Large intestine (tissue), 3 donors: ENCODE data around the gene ARHGAP42. TPM values are rescaled to one million over a fixed set of nuclear protein-coding genes. Genes with fewer than 3 reads are reported as not detected.

ENCODE experiments used
- DNase-seq, 2 donors: peaks; one replicate each; pipeline versions ENCODE4 v3.0.0 to v3.0.0-alpha.2; 2013
- H3K27ac ChIP-seq: one replicate; pipeline ENCODE4 v1.5.1; 2013; ENCODE audit warnings: low read length
- H3K27me3 ChIP-seq: 2 replicates; pipeline ENCODE4 v1.6.1; 2013; ENCODE audit warnings: low read length; ENCODE audit not compliant: control insufficient read depth, insufficient read depth
- H3K36me3 ChIP-seq: 2 replicates; pipeline ENCODE4 v1.6.1; 2013; ENCODE audit warnings: low read length; ENCODE audit not compliant: control insufficient read depth, insufficient read depth
- H3K4me1 ChIP-seq: one replicate; pipeline ENCODE4 v1.6.1; 2013; ENCODE audit warnings: low read length; ENCODE audit not compliant: control insufficient read depth, insufficient read depth
- H3K4me3 ChIP-seq: one replicate; pipeline ENCODE4 v1.5.1; 2013; ENCODE audit warnings: low read length
- H3K9me3 ChIP-seq: one replicate; pipeline ENCODE4 v1.6.1; 2013; ENCODE audit warnings: mild to moderate bottlenecking, low read depth, low read length, moderate library complexity; ENCODE audit not compliant: control insufficient read depth
- WGBS: methylation state at CpG from one replicate; pipeline ENCODE4 v1.1.5; 2013; ENCODE audit warnings: low lambda C conversion rate; ENCODE audit not compliant: insufficient coverage; 5-methylcytosine and 5-hydroxymethylcytosine counted together
- polyA plus RNA-seq: library from polyadenylated mRNA; unstranded; fragments of 120-200 nt; gene quantifications from one replicate; pipeline ENCODE4 v1.2.1, GENCODE V29; 2013

Gene ARHGAP42
- polyA plus RNA-seq, 1 donor: 18.2 TPM

DNA sequence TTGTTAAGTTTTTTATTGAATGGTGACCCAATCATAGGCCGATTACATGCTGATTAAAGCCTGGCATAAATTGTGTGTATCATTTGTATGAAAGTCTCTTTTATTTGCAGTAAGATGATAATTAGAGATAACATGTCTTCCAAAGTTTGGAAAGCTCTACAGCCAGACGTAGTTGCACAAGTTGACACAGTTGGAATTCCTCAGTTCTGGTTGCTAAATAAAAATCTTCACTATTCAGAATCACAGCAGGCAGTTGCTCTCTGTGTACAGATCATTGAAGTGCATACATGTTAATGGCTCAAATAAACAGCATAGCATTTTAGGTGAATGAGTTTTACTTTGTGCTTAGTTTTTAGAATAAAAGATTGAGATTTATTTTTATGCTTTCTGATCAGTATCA is 69.5 kb downstream of the ARHGAP42 start:
- 14% methylated on average over 1 of the region's 2 CpGs for WGBS
- H3K9me3 ChIP-seq: no peaks in the 10 kb centered on the region
- no peak for DNase-seq
- H3K4me1 ChIP-seq: peaks cover 18% of the 10 kb centered on the region
- H3K27ac ChIP-seq: no peak overlapping the region
- H3K36me3 ChIP-seq: no peaks in the 10 kb centered on the region
- H3K27me3 ChIP-seq: no peaks in the 10 kb centered on the region
- no peak overlapping the region for H3K4me3 ChIP-seq

- H3K27ac ChIP-seq: no peak overlapping the region
Observed at GRCh38 chr11:100757646-100758045, 70.6 kb downstream of the ARHGAP42 start.

DNA sequence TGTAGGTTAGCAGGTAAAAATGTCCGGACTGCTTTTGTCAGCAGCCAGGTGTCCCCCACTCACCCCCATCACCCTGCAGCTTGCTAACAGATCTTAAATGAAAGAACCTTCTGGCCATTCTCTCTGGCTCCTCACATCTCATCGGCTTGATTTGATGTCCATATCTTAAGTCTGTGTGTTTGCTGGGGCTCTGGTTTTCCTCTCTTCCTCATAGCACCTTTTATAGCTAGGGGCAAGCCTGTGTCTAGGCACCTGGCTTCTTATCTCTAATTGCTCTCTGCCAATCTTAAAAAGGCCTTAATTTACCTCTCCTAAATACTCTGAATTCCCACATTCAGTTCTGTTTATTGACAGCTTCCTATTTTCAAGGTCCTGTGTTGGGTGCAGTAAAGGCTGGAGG is 72.0 kb downstream of the ARHGAP42 start:
- Histone ChIP-seq H3K4me1 (peaks cover 10% of the 10 kb centered on the region), H3K36me3 (no peaks in the 10 kb centered on the region), H3K27me3 (no peaks in the 10 kb centered on the region), H3K27ac (no peak overlapping the region), H3K9me3 (no peaks in the 10 kb centered on the region), H3K4me3 (no peak overlapping the region)
- no CpG with 5 or more reads among the region's 2 CpGs for WGBS
- no peak for DNase-seq

More at GRCh38 chr11:100757646-100758045, 70.6 kb downstream of the ARHGAP42 start:
- WGBS: no CpG with 5 or more reads among the region's 1 CpG
- Histone ChIP-seq H3K4me1 (peaks cover 18% of the 10 kb centered on the region), H3K9me3 (no peaks in the 10 kb centered on the region), H3K36me3 (no peaks in the 10 kb centered on the region), H3K4me3 (no peak overlapping the region), H3K27me3 (no peaks in the 10 kb centered on the region)
- DNase-seq: no peak

- H3K36me3 ChIP-seq: no peaks in the 10 kb centered on the region
- H3K27ac ChIP-seq: no peak overlapping the region
- no peak for DNase-seq
- no peaks in the 10 kb centered on the region for H3K27me3 ChIP-seq
- no peaks in the 10 kb centered on the region for H3K9me3 ChIP-seq
- peaks cover 10% of the 10 kb centered on the region for H3K4me1 ChIP-seq
- no peak overlapping the region for H3K4me3 ChIP-seq
- WGBS: no CpG with 5 or more reads among the region's 3 CpGs
Observed at GRCh38 chr11:100759856-100760255, 72.8 kb downstream of the ARHGAP42 start.

- H3K27me3 ChIP-seq: no peaks in the 10 kb centered on the region
- H3K4me1 ChIP-seq: peaks cover 10% of the 10 kb centered on the region
- H3K27ac ChIP-seq: no peak overlapping the region
- no peak overlapping the region for H3K4me3 ChIP-seq
- no peaks in the 10 kb centered on the region for H3K9me3 ChIP-seq
- H3K36me3 ChIP-seq: no peaks in the 10 kb centered on the region
- peak in 1 of 2 donors; percentile 49 for DNase-seq
Observed at GRCh38 chr11:100760744-100761143, 73.7 kb downstream of the ARHGAP42 start.

DNA sequence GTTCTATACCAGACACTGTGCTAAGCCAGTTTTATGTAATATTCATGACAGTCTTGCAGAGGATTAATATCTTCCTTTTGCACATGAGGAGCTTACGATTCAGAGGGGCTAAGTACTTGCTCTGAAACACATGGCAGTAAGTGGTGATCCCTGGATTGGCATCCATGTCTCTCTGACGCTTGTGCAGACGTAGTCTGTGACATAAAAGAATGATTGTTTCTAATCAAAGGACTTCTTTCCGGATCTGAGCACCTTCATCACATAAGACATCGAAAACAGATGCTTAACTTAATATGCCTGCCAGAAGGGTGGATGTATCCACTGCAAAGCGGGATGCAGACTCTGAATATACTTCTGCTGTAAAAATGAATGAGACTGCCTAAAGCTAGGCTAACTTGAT is 74.8 kb downstream of the ARHGAP42 start:
- H3K9me3 ChIP-seq: no peaks in the 10 kb centered on the region
- no CpG with 5 or more reads among the region's 6 CpGs for WGBS

GRCh38 chr11:100766764-100767163 is 79.7 kb downstream of the ARHGAP42 start:
- Histone ChIP-seq H3K9me3 (no peaks in the 10 kb centered on the region), H3K4me3 (no peak overlapping the region), H3K4me1 (peaks cover 2% of the 10 kb centered on the region), H3K27me3 (no peaks in the 10 kb centered on the region), H3K36me3 (no peaks in the 10 kb centered on the region), H3K27ac (no peak overlapping the region)
- no peak for DNase-seq
- no CpG with 5 or more reads among the region's 2 CpGs for WGBS

More for the DNA sequence above, 74.8 kb downstream of the ARHGAP42 start:
- no peak for DNase-seq
- Histone ChIP-seq H3K36me3 (no peaks in the 10 kb centered on the region), H3K27ac (no peak overlapping the region), H3K4me1 (peaks cover 10% of the 10 kb centered on the region), H3K4me3 (no peak overlapping the region), H3K27me3 (no peaks in the 10 kb centered on the region)

- Histone ChIP-seq H3K4me1 (peaks cover 4% of the 10 kb centered on the region), H3K27me3 (no peaks in the 10 kb centered on the region), H3K36me3 (peaks cover 2% of the 10 kb centered on the region), H3K27ac (no peak overlapping the region), H3K9me3 (no peaks in the 10 kb centered on the region), H3K4me3 (no peak overlapping the region)
- no peak for DNase-seq
- WGBS: no CpG with 5 or more reads among the region's 1 CpG
Observed at GRCh38 chr11:100769165-100769564, 82.1 kb downstream of the ARHGAP42 start.

DNA sequence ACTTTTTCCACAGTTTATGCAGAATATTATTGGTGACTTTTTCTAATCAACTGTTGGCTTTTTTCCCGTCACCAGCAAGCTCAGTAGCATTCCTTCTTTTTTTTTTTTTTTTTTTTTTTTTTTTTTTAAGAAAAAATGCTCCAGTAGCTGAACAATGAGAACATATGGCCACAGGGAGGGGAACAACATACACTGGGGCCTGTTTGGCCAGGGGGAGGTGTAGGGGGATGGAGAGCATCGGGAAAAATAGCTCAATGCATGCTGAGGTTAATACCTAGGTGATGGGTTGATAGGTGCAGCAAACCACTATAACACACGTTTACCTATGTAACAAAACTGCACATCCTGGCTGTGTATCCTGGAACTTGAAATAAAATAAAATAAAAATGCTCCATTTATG is 82.5 kb downstream of the ARHGAP42 start:
- no peak for DNase-seq
- H3K27me3 ChIP-seq: no peaks in the 10 kb centered on the region
- H3K4me3 ChIP-seq: no peak overlapping the region
- H3K9me3 ChIP-seq: no peaks in the 10 kb centered on the region
- peaks cover 8% of the 10 kb centered on the region for H3K4me1 ChIP-seq
- peaks cover 2% of the 10 kb centered on the region for H3K36me3 ChIP-seq
- no peak overlapping the region for H3K27ac ChIP-seq
- WGBS: no CpG with 5 or more reads among the region's 3 CpGs

GRCh38 chr11:100774132-100774531 is 87.0 kb downstream of the ARHGAP42 start:
- Histone ChIP-seq H3K27ac (peak overlapping the region; percentile 92), H3K9me3 (no peaks in the 10 kb centered on the region), H3K4me3 (no peak overlapping the region), H3K36me3 (peaks cover 2% of the 10 kb centered on the region), H3K27me3 (no peaks in the 10 kb centered on the region), H3K4me1 (peaks cover 28% of the 10 kb centered on the region)
- WGBS: no CpG with 5 or more reads among the region's 7 CpGs
- DNase-seq: no peak

- Histone ChIP-seq H3K4me1 (peaks cover 28% of the 10 kb centered on the region), H3K27me3 (no peaks in the 10 kb centered on the region), H3K36me3 (peaks cover 2% of the 10 kb centered on the region), H3K27ac (peak overlapping the region; percentile 92), H3K4me3 (no peak overlapping the region), H3K9me3 (no peaks in the 10 kb centered on the region)
- DNase-seq: peak in 1 of 2 donors; percentile 72
- no CpG with 5 or more reads among the region's 3 CpGs for WGBS
Observed at GRCh38 chr11:100774859-100775258, 87.8 kb downstream of the ARHGAP42 start.
